ENCODE results near the gene MCMBP.
"Not testable (repeated sequence)": the region's sequence is repeated elsewhere in the genome, so short reads cannot be mapped to it uniquely, and the experiment has no call there.

Gene MCMBP

DNA sequence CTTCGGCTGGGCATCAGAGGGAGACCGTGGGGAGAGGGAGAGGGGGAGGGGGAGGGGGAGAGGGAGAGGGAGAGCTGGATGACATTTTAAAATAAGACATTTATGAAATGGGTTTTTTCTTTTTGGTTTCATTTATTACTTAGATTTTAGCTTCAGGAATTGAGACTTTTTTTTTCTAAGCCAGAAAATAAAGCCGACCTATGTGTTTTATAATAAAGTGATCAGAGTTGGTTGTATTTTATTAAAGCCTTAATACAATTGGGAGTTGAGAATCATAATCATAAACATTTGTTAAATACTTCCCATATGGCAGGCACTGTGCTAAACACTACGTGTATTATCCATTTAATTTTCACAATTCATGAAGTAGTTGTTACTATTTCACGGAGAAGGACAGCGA, 76.6 kb downstream of the MCMBP start:
- no peak for DNase-seq
- intact Hi-C loops (cut with DNase I): no loop called here

GRCh38 chr10:119795101-119795500, 77.5 kb downstream of the MCMBP start:
- DNase-seq; intact Hi-C loops (cut with DNase I): not testable (repeated sequence)

- DNase-seq: no peak
- intact Hi-C loops (cut with DNase I): no loop called here
Observed at GRCh38 chr10:119786117-119786769, 86.4 kb downstream of the MCMBP start.

DNA sequence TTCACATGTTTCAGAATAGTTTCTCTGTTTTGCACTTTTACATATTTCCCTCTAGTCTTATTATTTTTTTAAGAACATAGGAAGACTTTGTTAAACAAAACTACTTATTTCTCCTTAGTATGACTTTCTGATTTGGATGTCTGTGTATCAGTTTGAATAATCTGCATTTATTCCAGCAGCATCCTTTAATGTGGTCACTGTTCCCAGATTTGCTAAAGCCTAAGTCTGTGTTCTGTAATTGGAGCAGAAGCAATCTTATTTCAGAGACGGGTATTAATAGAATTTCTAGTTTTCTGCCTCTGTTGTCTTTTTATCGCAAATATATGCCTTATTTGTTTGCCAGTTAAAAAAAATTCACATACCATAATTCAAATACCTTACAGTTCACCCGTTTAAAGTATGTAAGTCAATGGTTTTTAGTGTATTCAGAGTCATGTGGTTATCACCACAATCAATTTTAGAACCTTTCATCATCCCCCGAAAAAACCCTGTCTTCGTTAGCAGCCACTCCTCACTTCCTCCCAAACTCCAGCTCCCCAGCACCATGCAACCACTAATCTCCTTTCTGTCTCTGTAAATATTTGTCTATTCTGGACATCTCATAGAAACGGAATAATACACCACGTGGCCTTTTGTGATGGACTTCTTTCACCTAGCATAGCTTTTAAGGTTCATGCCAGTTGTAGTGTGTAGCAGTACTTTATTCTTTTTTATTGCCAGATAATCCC, 88.1 kb downstream of the MCMBP start:
- DNase-seq: no peak
- intact Hi-C loops (cut with DNase I): no loop called here

DNA sequence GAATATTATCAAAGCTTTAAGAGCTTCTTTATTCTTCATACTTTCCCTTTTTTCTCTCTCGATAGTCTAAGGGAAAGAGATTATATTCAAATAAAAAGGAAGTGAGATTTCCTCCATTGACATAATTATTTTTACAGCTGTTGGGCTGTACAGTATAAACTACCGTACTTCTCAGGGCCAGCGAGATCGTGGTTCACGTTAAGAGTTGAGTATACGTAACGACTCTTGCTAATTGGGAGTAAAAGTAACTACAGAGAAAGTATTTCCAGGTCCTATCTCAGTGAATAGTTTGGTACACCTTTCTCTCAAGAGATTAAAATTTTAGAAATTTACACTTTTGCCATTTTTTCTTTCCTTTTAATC, 89.0 kb downstream of the MCMBP start:
- no peak for DNase-seq
- intact Hi-C loops (cut with DNase I): no loop called here

DNA sequence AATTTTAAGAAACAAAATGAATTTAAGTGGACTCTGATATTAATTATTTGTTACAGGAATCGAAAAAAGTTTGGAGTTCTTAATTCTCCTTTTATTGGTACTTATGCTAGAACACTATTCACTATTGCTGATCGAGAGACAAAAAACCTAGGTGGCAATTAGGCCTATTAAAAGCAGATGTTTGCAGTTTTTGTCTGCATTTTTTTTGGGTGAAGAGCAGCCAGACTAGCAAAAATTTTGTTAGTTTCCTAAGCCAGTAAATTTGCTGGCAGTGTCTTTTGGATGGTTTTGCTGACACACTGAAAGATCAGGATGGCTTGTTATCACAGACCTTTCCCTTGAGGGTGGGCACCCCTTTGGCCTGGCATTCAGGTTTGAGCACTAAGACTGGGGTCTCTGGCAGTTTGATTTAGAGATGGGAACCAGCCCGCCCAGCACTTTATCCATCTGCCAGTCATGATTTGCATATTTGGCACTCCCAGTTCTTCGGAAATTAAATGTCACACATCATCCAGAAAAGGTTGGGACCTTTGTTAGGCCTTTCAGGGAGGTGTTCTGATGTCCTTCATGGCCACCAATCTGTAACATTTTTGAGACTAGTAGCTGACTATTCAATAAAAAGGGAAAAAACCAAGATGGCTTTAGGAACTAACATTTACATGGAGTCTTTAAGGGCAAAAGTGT, 89.5 kb downstream of the MCMBP start:
- intact Hi-C loops (cut with DNase I): no loop called here
- no peak for DNase-seq

GRCh38 chr10:119781498-119781897, 91.1 kb downstream of the MCMBP start:
- DNase-seq: no peak
- intact Hi-C loops (cut with DNase I): no loop called here

DNA sequence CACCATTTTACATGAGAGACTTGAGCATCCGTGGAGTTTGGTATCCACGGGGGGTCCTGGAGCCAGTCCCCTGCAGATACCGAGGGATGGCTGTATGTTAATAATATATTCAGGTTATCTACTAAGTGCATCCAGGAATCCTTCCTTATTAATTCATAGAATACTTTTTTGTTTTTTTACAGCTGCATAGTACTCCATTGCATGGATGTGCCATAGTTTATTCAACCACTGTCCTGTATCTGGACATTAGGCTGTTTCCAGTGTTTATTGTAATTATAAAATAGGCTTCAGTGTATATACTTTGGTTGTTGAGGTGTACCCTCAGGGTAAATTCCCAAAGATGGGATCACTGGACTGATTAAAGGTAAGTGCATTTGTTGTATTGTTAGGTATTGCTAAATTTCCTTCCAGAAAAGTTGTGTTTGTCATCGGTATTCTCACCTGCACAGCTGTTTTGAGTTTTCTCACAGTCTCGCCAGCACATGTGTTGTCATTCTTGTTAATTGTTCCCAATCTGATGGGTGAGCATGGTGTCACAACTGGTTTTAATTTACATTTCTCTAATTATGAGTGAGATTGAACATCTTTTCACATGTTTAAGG, 91.7 kb downstream of the MCMBP start:
- intact Hi-C loops (cut with DNase I): no loop called here
- no peak for DNase-seq

Measured in posterior cingulate gyrus (tissue), 11 donors.